ENCODE measurements around the gene FOXC2.

FOXC2 gene

DNA sequence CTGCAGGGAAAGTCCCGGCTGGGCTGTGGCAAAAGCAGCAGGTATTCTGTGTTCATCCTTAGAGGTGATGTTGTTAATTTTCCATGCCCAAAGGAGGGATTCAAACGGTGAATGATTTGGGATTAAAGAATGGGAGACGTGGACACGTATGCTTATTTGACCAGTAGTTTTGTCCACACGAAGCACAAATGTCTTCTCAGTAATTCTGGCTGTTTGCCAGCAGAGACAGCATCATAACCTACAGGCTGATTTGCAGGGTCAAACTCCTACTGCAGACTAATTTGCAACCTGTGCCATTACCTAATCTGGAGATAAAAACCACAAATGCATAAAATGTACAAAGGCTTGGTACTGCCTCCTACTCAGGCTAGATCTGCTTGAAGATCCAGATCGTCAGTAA is 25.7 kb upstream of the FOXC2 start:
- no peak for DNase-seq (ENCODE audit: low read depth, low spot score)
- TF ChIP-seq, protein P1, sequence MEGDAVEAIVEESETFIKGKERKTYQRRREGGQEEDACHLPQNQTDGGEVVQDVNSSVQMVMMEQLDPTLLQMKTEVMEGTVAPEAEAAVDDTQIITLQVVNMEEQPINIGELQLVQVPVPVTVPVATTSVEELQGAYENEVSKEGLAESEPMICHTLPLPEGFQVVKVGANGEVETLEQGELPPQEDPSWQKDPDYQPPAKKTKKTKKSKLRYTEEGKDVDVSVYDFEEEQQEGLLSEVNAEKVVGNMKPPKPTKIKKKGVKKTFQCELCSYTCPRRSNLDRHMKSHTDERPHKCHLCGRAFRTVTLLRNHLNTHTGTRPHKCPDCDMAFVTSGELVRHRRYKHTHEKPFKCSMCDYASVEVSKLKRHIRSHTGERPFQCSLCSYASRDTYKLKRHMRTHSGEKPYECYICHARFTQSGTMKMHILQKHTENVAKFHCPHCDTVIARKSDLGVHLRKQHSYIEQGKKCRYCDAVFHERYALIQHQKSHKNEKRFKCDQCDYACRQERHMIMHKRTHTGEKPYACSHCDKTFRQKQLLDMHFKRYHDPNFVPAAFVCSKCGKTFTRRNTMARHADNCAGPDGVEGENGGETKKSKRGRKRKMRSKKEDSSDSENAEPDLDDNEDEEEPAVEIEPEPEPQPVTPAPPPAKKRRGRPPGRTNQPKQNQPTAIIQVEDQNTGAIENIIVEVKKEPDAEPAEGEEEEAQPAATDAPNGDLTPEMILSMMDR (IDR thresholded peaks at IDR 0.05; ENCODE audit: low read depth, low read length), result no peak
- no peak overlapping the region for H3K4me3 ChIP-seq (ENCODE audit: low read depth, low read length)
- in situ Hi-C loops (cut with HindIII; ENCODE audit: low sequenced_read_pairs), result no loop called here

DNA sequence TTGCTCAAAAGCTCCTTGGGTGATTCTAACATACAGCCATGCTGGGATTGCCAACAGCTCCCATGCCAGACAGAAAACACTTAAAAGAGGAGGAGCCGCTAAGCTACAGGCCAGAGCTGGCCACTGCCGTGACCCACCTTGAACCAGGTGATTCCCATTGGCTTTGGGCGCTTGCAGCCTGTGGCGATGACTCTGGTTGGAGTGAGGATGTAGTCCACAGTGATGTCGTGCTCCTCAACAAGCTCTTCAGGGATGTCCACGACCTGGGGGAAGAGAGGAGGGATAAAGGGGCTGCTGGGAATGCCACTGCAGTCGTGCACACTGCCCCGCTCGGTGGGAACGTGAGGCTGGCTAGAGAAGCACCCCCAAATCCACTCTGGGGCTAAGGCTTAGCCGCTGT is 25.1 kb upstream of the FOXC2 start:
- in situ Hi-C loops (cut with HindIII; ENCODE audit: low sequenced_read_pairs), result no loop called here
- H3K4me3 ChIP-seq (ENCODE audit: low read depth, low read length), result no peak overlapping the region
- DNase-seq (ENCODE audit: low read depth, low spot score), result no peak
- TF ChIP-seq, protein P1 (IDR thresholded peaks at IDR 0.05; ENCODE audit: low read depth, low read length), result no peak

DNA sequence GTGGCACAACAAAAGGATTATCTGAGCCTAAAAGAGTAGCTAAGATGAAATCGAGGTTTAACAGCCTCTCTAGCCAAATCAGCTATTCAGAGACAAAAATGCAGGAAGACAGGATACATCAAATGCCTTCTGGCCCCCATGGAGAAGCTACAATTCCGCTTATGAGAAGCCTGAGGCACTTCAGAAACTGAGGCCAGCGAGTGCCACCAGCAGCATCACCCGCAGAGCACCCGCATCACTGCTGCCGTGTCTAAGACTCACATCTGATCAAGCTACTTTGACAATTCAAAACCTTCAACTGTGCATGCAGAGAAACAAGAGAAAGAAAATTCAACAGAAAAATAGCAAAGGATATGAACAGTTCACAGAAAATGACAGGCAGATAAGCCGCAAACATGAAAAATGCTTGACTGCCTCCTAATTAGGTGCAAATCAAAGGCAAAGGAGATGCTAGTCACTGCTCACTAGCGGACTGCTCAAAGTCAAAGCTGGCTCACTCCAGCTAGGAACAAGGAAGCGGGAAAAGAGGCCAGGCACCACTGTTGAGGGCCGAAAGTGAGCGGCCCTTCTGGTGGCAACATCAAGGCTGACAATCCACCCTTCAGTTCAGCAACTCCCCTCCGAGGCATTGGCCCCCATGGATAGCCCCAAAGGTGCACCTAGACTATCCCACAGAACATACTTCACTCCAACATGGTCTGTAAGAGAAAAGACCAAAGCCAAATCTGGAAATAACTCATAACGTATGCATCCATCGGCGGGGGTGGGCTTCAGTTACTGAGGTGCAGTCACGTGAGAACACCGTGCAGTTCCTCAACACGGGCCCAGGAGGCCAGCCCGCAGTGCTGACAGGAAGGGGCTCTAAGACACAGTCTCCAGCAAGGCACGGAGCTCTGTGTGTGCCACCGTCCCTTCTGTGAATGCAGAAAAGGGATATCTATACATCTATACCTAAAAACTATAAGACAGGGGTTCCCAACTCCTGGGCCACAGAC is 23.6 kb upstream of the FOXC2 start:
- DNase-seq (ENCODE audit: low read depth, low spot score), result no peak
- H3K4me3 ChIP-seq (ENCODE audit: low read depth, low read length), result no peak overlapping the region
- in situ Hi-C loops (cut with HindIII; ENCODE audit: low sequenced_read_pairs), result no loop called here
- TF ChIP-seq, protein P1 (IDR thresholded peaks at IDR 0.05; ENCODE audit: low read depth, low read length), result no peak

DNA sequence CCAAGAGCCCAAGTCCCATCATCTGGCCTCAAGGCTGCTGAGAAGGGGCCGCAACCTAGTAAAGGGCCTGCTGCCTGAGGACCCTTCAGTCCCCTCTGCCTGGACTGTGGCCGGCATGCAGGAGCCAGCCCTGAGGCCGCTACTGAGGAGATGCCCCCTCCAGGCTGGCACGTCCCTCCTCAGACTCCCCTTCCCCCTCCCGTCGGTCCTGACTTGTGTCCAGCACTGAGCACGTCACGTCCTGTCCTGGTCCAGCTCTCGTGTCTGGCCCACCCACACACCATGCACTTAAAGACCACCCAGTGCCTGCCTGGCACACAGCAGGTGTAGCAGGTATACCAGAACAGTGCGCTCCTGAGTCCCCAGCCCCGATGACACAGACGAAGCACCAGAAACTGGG is 21.1 kb upstream of the FOXC2 start:
- in situ Hi-C loops (cut with HindIII; ENCODE audit: low sequenced_read_pairs), result no loop called here
- DNase-seq (ENCODE audit: low read depth, low spot score), result no peak
- H3K4me3 ChIP-seq (ENCODE audit: low read depth, low read length), result no peak overlapping the region
- TF ChIP-seq, protein P1 (IDR thresholded peaks at IDR 0.05; ENCODE audit: low read depth, low read length), result no peak

DNA sequence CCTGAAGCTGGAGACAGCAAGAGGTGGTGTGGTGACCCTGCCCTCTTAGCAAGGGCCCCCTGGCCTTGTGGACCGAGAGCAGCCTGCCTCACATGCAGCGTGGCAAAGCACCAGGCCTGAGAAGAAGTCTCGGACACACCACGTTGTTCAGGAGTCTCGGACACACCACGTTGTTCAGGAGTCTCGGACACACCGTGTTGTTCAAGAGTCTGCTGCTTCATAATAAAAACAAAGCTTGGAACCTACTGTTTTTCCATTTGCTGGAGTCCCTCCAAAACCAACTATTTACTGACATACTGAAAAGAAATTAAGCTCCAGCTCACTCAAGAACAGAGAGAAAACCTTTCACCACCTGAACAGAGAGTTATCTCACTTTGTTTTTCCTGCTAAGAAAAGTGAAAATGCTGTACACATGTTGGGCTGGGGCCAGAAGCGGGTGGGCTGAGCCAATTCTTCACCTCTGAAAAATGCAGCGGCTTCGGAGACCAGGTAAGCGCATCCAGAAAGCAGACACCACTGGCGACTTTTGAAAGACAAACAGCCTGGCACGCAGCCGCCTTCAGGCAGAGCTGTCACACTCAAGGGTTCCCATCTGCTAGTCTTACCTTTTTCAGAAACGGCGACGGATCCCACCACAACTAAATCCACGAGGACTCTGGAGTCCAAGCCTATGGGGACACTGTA is 20.5 kb upstream of the FOXC2 start:
- TF ChIP-seq, protein P1 (IDR thresholded peaks at IDR 0.05; ENCODE audit: low read depth, low read length), result no peak
- no peak for DNase-seq (ENCODE audit: low read depth, low spot score)
- no peak overlapping the region for H3K4me3 ChIP-seq (ENCODE audit: low read depth, low read length)
- in situ Hi-C loops (cut with HindIII; ENCODE audit: low sequenced_read_pairs), result no loop called here

DNA sequence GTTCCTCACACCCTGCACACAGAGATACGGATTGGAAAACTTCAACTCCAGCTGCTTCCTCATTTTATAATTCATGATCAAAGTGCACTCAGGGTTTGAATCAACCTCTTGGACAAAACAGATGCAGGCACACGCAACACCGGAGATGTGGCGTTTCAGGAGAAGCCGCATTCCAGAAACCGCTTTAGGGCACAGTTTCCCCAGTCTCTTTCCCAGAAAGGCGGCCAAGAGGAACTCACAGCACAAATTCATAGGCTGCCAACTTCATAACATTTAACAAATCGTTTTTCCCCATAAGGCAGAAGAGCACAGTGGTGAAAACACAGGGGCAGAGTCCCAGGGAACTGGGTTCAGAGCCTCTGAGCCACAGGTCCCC is 20.0 kb upstream of the FOXC2 start:
- no peak overlapping the region for H3K4me3 ChIP-seq (ENCODE audit: low read depth, low read length)
- TF ChIP-seq, protein P1 (IDR thresholded peaks at IDR 0.05; ENCODE audit: low read depth, low read length), result no peak
- no peak for DNase-seq (ENCODE audit: low read depth, low spot score)
- in situ Hi-C loops (cut with HindIII; ENCODE audit: low sequenced_read_pairs), result no loop called here
